SJSA1 (cell line): ENCODE measurements around the gene TLR5. TPM values are rescaled to one million over a fixed set of nuclear protein-coding genes. Genes with fewer than 3 reads are reported as not detected.
"Not testable (repeated sequence)": the region's sequence is repeated elsewhere in the genome, so short reads cannot be mapped to it uniquely, and the experiment has no call there.

Experiments
- DNase-seq, 2 experiments: peaks; one replicate each; pipeline ENCODE4 v3.0.0-alpha.2; 2015 to 2020; ENCODE audit warnings: low spot score in 2 of 2, low read depth in 1 of 2
- H3K27ac ChIP-seq: fragments of 250-450 bp; sonication (Bioruptor Pico); 2 replicates; pipeline ENCODE4 v1.5.1; 2020; ENCODE audit warnings: mild to moderate bottlenecking, moderate library complexity
- H3K27me3 ChIP-seq: fragments of 250-450 bp; sonication (Bioruptor Pico); replicated peaks from 2 replicates; pipeline ENCODE4 v1.5.1; 2020; ENCODE audit warnings: mild to moderate bottlenecking, moderate library complexity
- H3K36me3 ChIP-seq: fragments of 250-450 bp; sonication (Bioruptor Pico); 2 replicates; pipeline ENCODE4 v1.5.1; 2020; ENCODE audit warnings: mild to moderate bottlenecking
- H3K4me1 ChIP-seq: fragments of 250-450 bp; sonication (Bioruptor Pico); replicated peaks from 2 replicates; pipeline ENCODE4 v1.6.1; 2021; ENCODE audit warnings: mild to moderate bottlenecking
- H3K4me3 ChIP-seq: fragments of 250-450 bp; sonication (Bioruptor Pico); 2 replicates; pipeline ENCODE4 v1.5.1; 2020; ENCODE audit warnings: mild to moderate bottlenecking
- H3K9me3 ChIP-seq: fragments of 250-450 bp; sonication (Bioruptor Pico); replicated peaks from 2 replicates; pipeline ENCODE4 v1.5.1; 2020; ENCODE audit warnings: mild to moderate bottlenecking
- total RNA-seq: library from RNA; depleted of rRNA; stranded (reverse); fragments of >200 nt; shearing (Covaris generic); gene quantifications from 2 replicates; pipeline ENCODE4 v1.2.3, GENCODE V29; 2014

TLR5 gene
- total RNA-seq, 1 experiment from 2014 or later = 2.4 TPM

DNA sequence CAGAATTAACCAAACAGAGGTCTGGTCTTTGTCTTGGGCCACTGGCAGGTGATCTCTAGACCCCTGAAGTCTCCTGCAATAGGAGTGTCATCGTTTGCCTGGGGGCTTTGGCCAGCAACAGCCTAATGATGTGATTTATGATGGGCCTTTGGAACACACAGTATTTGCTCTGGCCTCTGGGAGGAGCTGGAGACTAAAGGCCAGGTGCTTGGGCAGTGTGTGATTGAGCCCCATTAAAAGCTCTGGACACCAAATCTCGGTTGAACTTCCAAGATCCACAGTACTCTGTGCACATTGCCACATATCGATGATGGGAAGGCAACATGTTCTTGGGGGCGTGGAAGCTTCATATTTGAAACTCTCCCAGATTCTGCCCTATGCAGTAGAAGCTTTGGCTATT is 32.0 kb upstream of the TLR5 start:
- H3K4me1 ChIP-seq = 0 out of 2 replicates have a peak, but pooled peaks cover 6% of the 10 kb centered on the region
- H3K27me3 ChIP-seq = no peaks in the 10 kb centered on the region
- no peak overlapping the region for H3K4me3 ChIP-seq
- DNase-seq = no peak
- H3K36me3 ChIP-seq = no peaks in the 10 kb centered on the region
- H3K27ac ChIP-seq = no peak overlapping the region
- no peaks in the 10 kb centered on the region for H3K9me3 ChIP-seq

DNA sequence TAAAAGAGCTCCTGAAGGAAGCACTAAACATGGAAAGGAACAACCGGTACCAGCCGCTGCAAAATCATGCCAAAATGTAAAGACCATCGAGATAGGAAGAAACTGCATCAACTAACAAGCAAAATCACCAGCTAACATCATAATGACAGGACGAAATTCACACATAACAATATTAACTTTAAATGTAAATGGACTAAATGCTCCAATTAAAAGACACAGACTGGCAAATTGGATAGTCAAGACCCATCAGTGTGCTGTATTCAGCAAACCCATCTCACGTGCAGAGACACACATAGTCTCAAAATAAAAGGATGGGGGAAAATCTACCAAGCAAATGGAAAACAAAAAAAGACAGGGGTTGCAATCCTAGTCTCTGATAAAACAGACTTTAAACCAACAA is 26.4 kb upstream of the TLR5 start:
- H3K36me3 ChIP-seq, DNase-seq, H3K27me3 ChIP-seq, H3K27ac ChIP-seq, H3K4me1 ChIP-seq, H3K4me3 ChIP-seq, H3K9me3 ChIP-seq: not testable (repeated sequence)

DNA sequence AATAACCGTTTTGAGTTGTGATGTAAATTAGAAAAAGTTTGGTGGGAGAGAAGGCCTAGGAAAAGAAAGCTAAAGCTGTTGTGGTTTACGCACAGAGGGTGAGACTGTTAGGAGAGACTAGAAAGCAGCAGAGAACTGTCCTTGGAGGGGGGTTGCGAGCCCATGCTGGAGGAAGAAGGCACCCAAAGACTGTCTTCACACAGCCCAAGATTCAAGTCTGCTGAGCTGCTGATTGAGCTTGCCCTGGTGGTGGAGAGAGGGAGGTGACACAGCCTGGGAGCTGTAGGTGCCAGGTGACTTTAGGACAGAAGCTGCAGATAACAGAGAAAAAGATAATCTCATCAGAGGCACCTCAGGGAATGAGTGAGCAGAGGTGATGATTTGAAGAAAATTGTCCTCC is 18.3 kb upstream of the TLR5 start:
- H3K4me1 ChIP-seq = no peaks in the 10 kb centered on the region
- no peaks in the 10 kb centered on the region for H3K27me3 ChIP-seq
- no peak overlapping the region for H3K27ac ChIP-seq
- no peak for DNase-seq
- H3K4me3 ChIP-seq = no peak overlapping the region
- no peaks in the 10 kb centered on the region for H3K36me3 ChIP-seq
- no peaks in the 10 kb centered on the region for H3K9me3 ChIP-seq

DNA sequence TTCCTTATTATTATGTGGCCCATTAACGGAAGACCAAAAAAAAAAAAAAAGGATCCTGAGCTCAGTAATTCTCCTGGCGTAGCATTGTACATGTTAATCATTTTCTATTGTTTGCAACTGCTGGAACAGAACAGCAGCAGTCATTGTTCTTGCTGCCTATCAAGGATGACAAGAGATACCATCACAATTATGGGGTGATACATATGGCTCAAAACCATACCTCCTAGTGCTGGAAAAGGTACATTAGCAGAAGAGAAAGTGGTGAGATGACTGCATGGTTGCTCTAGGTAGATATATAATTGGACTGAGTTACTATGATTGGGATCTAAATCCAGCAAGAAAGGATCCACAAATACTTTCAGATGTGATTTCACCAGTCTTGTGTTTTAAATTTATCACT is 13.3 kb upstream of the TLR5 start:
- Histone ChIP-seq H3K27me3 (no peaks in the 10 kb centered on the region), H3K36me3 (no peaks in the 10 kb centered on the region), H3K9me3 (no peaks in the 10 kb centered on the region), H3K27ac (no peak overlapping the region), H3K4me3 (no peak overlapping the region), H3K4me1 (peaks cover 13% of the 10 kb centered on the region)
- no peak for DNase-seq

DNA sequence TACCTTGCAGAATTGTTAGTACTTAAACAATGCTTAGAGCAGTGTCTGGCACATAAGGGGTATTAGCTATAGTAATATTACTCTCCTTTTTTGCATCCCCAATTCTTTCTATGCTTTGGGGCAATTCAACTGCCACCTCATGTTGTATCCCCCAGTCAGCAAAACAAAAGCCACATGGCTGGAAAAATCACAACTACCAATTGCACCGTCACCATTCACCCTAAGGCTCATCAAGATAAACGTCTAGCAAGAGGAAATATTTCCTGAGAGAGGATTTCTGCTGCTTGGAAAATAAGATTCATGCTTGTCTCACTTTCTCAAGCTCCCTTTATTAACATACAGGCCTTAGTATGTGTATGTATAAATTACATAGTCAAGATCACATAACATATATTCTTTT is 12.1 kb upstream of the TLR5 start:
- Histone ChIP-seq H3K4me1 (peaks cover 13% of the 10 kb centered on the region), H3K36me3 (no peaks in the 10 kb centered on the region), H3K9me3 (no peaks in the 10 kb centered on the region), H3K27ac (no peak overlapping the region), H3K27me3 (no peaks in the 10 kb centered on the region), H3K4me3 (no peak overlapping the region)
- DNase-seq = no peak

DNA sequence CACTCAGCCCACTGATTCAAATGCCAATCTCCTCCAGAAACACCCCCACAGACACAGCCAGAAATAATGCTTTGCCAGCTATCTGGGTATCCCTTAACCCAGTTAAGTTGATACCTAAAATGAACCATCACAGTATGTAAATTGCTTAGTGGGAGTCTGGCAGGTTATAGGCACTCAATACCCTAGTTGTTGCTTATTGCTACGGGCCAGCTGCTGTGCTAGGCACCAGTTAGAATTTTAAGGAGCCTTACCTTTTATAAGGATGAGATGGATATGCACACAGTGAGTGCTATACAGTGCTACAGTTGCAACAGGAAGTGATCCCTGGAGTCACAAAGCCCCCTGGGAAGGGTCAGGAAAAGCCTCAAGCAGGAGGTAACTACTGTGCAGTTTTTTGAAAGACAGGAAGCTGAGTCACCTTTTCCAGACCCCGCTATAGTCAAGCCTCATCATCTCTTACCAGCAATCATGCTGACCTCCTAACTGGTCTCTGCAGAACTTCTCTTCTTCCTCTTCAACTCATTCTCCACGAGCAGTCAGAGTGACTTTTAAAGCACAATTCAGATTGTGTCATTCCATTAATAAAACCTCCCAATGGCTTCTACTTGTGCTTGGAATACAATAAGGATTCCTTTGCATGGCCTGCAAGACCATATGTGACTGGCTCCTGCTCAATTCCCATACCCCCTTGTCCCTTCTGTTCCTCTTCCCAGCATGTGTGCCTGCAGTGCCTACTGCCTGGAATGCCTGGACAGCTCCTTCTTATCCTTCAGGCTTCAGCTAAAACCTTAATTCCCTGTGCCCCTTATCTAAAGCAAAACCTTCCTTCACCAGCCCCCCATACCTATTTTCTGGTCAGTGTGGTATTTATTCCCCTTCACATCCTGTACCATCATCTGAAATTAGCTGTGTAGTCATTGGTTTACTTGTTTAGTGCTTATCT is 10.4 kb upstream of the TLR5 start:
- H3K36me3 ChIP-seq = no peaks in the 10 kb centered on the region
- H3K4me3 ChIP-seq = no peak overlapping the region
- no peaks in the 10 kb centered on the region for H3K27me3 ChIP-seq
- peak; percentile 48 to 59 for DNase-seq
- H3K9me3 ChIP-seq = no peaks in the 10 kb centered on the region
- peaks cover 13% of the 10 kb centered on the region for H3K4me1 ChIP-seq
- H3K27ac ChIP-seq = peak overlapping the region; percentile 62

DNA sequence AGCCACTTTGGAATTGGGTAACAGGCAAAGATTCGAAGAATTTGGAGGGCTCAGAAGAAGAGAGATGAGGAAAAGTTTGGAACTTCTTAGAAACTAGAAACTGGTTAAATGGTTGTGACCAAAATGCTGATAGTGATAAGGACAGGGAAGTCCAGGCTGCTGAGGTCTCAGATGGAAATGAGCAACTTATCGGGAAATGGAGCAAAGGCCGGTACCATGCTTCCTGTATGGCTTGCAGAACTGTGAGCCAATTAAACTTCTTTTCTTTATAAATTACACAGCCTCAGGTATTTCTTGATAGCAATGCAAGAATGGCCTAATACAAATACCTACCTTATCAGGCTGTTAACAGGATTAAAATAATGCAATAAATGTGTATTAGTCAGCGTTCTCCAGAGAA is 9.4 kb upstream of the TLR5 start:
- Histone ChIP-seq H3K4me3 (no peak overlapping the region), H3K4me1 (peaks cover 13% of the 10 kb centered on the region), H3K27ac (no peak overlapping the region), H3K36me3 (no peaks in the 10 kb centered on the region), H3K9me3 (no peaks in the 10 kb centered on the region), H3K27me3 (no peaks in the 10 kb centered on the region)
- DNase-seq = no peak

DNA sequence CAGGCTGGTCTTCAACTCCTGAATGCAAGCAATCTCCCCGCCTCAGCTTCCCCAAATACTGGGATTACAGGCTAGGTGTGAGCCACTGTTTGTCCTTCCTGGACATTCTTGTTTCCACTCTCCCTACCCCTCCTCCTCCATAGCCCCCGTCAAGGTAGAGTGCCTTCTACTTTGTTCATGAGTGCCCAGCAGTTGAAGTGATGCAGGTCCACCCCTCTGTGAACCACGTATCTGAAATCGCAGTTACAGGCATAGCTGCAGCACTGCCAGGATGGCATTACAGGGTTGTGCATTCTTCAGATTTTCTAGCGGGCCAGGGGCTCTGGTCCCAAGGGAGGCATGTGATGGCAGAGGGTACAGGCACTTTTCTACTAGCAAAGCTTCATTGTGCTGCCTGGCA is 7.4 kb upstream of the TLR5 start:
- Histone ChIP-seq H3K27me3 (no peaks in the 10 kb centered on the region), H3K4me1 (peaks cover 13% of the 10 kb centered on the region)

DNA sequence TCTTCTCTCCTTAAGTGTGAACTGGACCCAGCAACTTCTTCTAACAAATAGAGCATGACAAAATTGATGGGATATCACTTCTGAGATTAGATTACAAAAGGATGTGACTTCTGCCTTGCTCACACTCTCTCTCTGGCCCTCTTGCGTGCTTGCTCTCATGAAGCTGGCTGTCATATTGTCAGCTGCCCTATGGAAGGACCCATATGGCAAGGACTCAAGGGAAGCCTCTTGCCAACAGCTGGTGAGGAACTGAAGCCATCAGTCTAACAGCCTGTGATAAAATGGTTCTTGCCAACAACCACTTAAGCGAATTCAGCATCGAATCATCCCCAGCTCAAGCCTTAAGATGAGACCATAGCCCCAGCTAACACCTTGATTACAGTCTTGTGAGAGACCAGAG is 4.8 kb upstream of the TLR5 start:
- no peak overlapping the region for H3K4me3 ChIP-seq
- H3K27ac ChIP-seq = no peak overlapping the region
- H3K36me3 ChIP-seq = no peaks in the 10 kb centered on the region
- H3K9me3 ChIP-seq = no peaks in the 10 kb centered on the region
- DNase-seq = no peak
- no peaks in the 10 kb centered on the region for H3K27me3 ChIP-seq
- peaks cover 12% of the 10 kb centered on the region for H3K4me1 ChIP-seq

More for the DNA sequence above, 7.4 kb upstream of the TLR5 start:
- no peak for DNase-seq
- no peaks in the 10 kb centered on the region for H3K36me3 ChIP-seq
- H3K9me3 ChIP-seq = no peaks in the 10 kb centered on the region
- no peak overlapping the region for H3K27ac ChIP-seq
- no peak overlapping the region for H3K4me3 ChIP-seq

DNA sequence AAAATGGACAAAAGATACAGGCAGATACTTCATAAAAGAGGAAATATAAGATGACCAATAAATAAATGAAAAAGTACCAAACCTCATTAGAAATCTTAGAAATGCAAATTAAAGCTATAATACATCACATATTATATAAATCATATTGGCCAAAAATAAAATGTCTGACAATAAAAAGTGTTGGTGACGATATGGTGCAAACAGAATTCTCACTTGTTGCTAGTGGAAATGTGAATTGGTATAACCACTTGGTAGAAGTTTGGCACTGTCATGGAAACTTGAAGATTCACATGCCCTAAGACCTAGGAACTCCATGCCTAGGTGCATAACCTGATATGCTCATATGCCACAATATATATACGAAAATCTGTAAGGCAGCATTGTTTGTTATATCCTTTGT is 4.4 kb upstream of the TLR5 start:
- no peaks in the 10 kb centered on the region for H3K9me3 ChIP-seq
- H3K36me3 ChIP-seq = no peaks in the 10 kb centered on the region
- no peaks in the 10 kb centered on the region for H3K27me3 ChIP-seq
- H3K27ac ChIP-seq = no peak overlapping the region
- DNase-seq = no peak
- H3K4me1 ChIP-seq = peaks cover 16% of the 10 kb centered on the region
- H3K4me3 ChIP-seq = no peak overlapping the region

DNA sequence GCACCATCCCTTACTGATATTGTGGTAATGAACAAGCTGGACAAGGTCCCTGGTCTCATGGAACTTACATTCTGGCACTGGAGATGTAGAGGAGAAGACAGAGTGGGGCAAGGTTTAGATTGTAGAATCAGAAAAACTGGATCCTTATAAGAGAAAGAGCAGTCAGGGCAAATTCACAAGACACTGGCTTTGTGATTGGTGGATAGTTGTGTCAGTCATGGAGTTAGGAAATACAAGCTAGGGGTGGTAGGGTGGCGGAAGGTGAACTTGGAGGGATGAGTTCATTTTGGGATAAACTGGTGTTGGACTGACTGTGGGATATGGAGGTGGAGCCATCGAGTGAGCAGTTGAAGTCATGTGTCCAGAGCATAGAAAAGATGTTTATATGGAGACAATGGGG is 3.7 kb upstream of the TLR5 start:
- Histone ChIP-seq H3K36me3 (no peaks in the 10 kb centered on the region), H3K27me3 (no peaks in the 10 kb centered on the region), H3K27ac (no peak overlapping the region), H3K4me1 (peaks cover 22% of the 10 kb centered on the region), H3K9me3 (no peaks in the 10 kb centered on the region), H3K4me3 (no peak overlapping the region)
- DNase-seq = no peak

DNA sequence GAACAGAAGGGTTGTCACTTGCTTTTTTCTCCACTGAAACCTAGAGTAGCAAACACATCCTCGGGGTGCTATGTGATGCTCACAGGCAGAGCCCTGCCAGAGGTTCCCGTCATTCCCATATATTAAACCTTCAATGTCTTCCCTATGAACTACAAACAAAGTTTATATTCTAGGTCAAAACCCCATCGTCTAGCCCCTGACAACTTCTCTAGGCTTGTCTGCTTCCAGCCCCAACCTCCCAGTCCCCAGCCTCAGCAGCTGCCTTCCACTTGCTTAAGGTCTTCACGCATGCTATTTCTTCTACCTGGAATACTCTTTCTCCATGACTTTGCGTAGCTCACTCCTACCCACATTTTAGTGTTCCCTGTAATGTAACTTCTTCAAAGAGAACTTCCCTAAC is 1.9 kb upstream of the TLR5 start:
- DNase-seq = no peak
- Histone ChIP-seq H3K36me3 (no peaks in the 10 kb centered on the region), H3K4me3 (no peak overlapping the region), H3K9me3 (no peaks in the 10 kb centered on the region), H3K27me3 (no peaks in the 10 kb centered on the region), H3K4me1 (peaks cover 38% of the 10 kb centered on the region), H3K27ac (no peak overlapping the region)

DNA sequence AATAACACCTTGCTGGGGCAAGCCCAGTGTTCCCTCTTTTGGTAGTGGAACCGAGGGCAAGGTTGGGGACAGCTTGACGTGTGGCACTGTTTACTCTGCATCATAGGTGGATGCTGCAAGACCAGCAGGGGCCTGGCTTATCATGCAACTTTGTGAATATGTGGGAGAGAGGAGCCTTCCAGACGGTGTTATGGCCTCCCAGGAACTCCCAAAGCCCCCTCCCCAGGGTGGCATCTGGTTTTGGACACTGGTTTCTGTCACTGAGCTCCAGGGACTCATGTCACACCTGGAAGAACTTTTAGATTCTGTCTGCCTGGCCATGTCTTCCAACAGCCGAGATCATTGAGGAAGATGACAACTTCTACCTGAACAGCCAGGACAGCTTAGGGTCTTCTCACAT is 1.4 kb upstream of the TLR5 start:
- H3K27me3 ChIP-seq = no peaks in the 10 kb centered on the region
- DNase-seq = no peak
- H3K27ac ChIP-seq = no peak overlapping the region
- no peak overlapping the region for H3K4me3 ChIP-seq
- peaks cover 38% of the 10 kb centered on the region for H3K4me1 ChIP-seq
- no peaks in the 10 kb centered on the region for H3K9me3 ChIP-seq
- no peaks in the 10 kb centered on the region for H3K36me3 ChIP-seq

DNA sequence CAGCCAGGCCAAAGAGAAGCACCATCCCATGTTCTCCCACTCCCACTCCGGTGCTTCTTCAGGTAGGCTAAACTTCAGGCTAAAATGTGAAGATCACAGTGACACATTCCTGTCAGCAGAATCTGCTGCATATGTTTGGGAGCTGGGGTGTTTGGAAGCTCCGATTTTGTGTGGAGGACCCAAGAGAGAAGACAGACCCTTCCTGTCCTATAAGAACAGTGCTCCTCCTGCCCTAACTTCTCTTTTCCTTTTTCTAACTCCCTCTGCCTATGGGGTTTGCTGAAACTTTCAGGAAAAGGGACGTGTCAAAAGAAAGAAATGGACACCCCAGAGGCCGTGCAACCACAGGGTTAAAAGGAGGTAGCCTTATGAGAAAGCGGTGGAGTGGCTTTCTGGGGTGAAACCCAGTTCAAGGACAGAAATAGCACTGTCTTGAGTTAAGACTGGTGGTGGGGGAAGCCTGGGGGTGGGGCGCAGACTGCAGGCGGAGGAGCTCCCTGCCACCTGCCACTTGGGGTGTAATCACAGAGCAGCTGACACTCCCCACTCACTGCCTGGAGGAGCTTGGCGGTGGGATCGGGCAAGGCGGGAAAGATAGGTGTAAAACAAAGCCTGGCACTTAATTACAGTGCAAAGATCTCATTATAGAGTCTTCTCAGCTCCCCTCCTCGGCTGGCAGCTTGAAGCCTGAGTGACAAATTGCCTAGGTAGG is 645 bp upstream of the TLR5 start:
- no peaks in the 10 kb centered on the region for H3K27me3 ChIP-seq
- H3K4me1 ChIP-seq = peaks cover 38% of the 10 kb centered on the region
- no peak for DNase-seq
- H3K4me3 ChIP-seq = peak overlapping the region; percentile 64
- no peak overlapping the region for H3K27ac ChIP-seq
- H3K36me3 ChIP-seq = no peaks in the 10 kb centered on the region
- H3K9me3 ChIP-seq = no peaks in the 10 kb centered on the region
